ENCODE measurements around the gene SERPINA1. TPM values are rescaled to one million over a fixed set of nuclear protein-coding genes. Genes with fewer than 3 reads are reported as not detected.

The SERPINA1 gene
- total RNA-seq, 1 experiment from 2014 or later: 150 TPM

DNA sequence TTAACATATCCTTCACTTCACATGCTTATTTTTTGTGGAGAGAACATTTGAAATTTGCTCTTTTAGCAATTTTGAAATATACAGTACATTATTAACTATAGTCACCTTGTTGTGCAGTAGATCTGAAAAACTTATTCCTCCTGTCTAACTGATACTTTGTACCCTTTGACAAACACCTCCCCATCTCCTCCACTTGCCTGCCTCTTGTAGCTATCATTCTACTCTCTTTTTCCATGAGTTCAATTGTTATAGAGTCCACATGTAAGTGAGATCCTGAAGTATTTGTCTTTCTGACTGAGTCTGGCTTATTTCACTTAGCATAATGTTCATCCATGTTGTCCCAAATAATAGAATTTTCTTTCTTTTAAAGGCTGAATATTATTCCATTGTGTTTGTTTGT, 55.8 kb downstream of the SERPINA1 start:
- no peaks in the 10 kb centered on the region for H3K36me3 Mint-ChIP-seq (ENCODE audit: insufficient read depth, unreplicated experiment)
- Histone ChIP-seq H3K27me3 (replicated peaks; ENCODE audit: control insufficient read depth, insufficient read depth, low read length) (no peaks in the 10 kb centered on the region), H3K4me3 (ENCODE audit: low read depth, low read length) (no peak overlapping the region), H3K9me3 (no peaks in the 10 kb centered on the region), H3K36me3 (ENCODE audit: control insufficient read depth, insufficient read depth, low read length) (no peaks in the 10 kb centered on the region), H3K4me1 (no peaks in the 10 kb centered on the region)
- no peaks in the 10 kb centered on the region for H3K9me3 Mint-ChIP-seq (ENCODE audit: unreplicated experiment)
- no peaks in the 10 kb centered on the region for H3K4me1 Mint-ChIP-seq (ENCODE audit: low read depth, unreplicated experiment)
- intact Hi-C loops (cut with micrococcal nuclease; ENCODE audit: unreplicated experiment): no loop called here
- no peak for DNase-seq
- no TSS peak for BruUV-seq (replicated peaks)
- ChIA-PET POLR2A (no interaction called here), CTCF (no interaction called here)
- TF ChIP-seq, protein P1, sequence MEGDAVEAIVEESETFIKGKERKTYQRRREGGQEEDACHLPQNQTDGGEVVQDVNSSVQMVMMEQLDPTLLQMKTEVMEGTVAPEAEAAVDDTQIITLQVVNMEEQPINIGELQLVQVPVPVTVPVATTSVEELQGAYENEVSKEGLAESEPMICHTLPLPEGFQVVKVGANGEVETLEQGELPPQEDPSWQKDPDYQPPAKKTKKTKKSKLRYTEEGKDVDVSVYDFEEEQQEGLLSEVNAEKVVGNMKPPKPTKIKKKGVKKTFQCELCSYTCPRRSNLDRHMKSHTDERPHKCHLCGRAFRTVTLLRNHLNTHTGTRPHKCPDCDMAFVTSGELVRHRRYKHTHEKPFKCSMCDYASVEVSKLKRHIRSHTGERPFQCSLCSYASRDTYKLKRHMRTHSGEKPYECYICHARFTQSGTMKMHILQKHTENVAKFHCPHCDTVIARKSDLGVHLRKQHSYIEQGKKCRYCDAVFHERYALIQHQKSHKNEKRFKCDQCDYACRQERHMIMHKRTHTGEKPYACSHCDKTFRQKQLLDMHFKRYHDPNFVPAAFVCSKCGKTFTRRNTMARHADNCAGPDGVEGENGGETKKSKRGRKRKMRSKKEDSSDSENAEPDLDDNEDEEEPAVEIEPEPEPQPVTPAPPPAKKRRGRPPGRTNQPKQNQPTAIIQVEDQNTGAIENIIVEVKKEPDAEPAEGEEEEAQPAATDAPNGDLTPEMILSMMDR (IDR thresholded peaks at IDR 0.05; ENCODE audit: insufficient read depth in 1 of 2, low read depth in 1 of 2, low read length in 1 of 2, severe bottlenecking in 1 of 2, unreplicated experiment in 1 of 2): no peak
- H3K4me3 Mint-ChIP-seq (ENCODE audit: unreplicated experiment): no peak overlapping the region
- H3K27ac Mint-ChIP-seq (ENCODE audit: unreplicated experiment): no peak overlapping the region
- no peaks in the 10 kb centered on the region for H3K27me3 Mint-ChIP-seq (ENCODE audit: insufficient read depth, unreplicated experiment)

DNA sequence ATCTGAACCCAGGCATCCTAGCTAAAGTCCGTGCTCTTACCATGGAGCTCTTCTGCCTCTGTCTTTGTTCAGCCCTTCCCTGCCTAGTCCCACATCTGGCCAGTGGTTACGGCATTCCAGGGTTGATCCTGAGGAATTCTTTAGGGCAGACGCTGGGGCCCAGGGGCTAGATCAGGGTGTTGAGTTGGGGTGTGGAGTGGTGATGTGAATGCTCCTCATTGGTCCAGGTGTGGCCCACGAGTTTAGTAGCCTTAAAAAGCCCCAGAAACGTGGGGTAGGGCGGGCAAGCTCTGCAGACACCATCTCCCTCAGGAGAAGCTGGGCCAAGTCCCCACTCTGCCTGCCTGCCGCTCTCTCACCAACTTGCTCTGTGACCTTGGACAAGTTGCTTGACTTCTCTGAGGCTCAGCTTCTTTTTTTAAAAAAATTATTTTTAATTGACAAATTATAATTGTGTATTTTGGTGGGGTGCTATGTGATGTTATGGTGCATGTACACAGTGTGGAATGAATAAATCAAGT, 56.3 kb downstream of the SERPINA1 start:
- POLR2A ChIA-PET: interaction anchor here (0.6 kb wide), 1 partner anchor 52 kb away, joined by 4 read pairs; no protein-coding TSS in a partner anchor
- intact Hi-C loops (cut with micrococcal nuclease; ENCODE audit: unreplicated experiment): no loop called here
- no peak for DNase-seq
- 0 out of 2 replicates have a peak, but pooled peaks cover 2% of the 10 kb centered on the region for H3K4me1 ChIP-seq
- CTCF ChIA-PET: no interaction called here
- H3K4me3 Mint-ChIP-seq (ENCODE audit: unreplicated experiment): no peak overlapping the region
- no peaks in the 10 kb centered on the region for H3K9me3 Mint-ChIP-seq (ENCODE audit: unreplicated experiment)
- H3K27ac Mint-ChIP-seq (ENCODE audit: unreplicated experiment): no peak overlapping the region
- no peaks in the 10 kb centered on the region for H3K9me3 ChIP-seq
- H3K36me3 ChIP-seq (ENCODE audit: control insufficient read depth, insufficient read depth, low read length): no peaks in the 10 kb centered on the region
- H3K36me3 Mint-ChIP-seq (ENCODE audit: insufficient read depth, unreplicated experiment): no peaks in the 10 kb centered on the region
- no peaks in the 10 kb centered on the region for H3K27me3 ChIP-seq (replicated peaks; ENCODE audit: control insufficient read depth, insufficient read depth, low read length)
- no peaks in the 10 kb centered on the region for H3K27me3 Mint-ChIP-seq (ENCODE audit: insufficient read depth, unreplicated experiment)
- H3K4me3 ChIP-seq (ENCODE audit: low read depth, low read length): no peak overlapping the region
- TF ChIP-seq, protein P1 (IDR thresholded peaks at IDR 0.05; ENCODE audit: insufficient read depth in 1 of 2, low read depth in 1 of 2, low read length in 1 of 2, severe bottlenecking in 1 of 2, unreplicated experiment in 1 of 2): no peak
- BruUV-seq (replicated peaks): no TSS peak
- no peaks in the 10 kb centered on the region for H3K4me1 Mint-ChIP-seq (ENCODE audit: low read depth, unreplicated experiment)

DNA sequence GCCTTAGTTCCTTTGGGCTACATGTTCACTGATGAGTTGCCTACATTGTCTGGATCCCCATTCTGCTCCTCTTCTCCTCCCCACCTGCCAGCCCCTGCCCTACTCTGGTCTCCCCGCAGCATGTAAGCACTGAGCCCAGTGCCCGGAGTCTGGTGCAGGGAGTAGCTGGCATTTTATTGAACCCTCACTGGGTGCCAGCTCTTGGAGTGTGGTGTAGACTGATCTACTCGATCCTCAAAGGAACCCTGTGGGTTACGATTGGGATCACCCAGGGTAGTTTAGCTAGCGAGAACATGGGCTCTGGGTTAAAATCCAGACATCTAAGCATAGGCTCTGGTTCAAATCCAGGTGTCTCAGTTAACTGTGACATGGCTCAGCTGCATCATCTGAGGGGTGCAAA, 56.9 kb downstream of the SERPINA1 start:
- Histone ChIP-seq H3K9me3 (no peaks in the 10 kb centered on the region), H3K36me3 (ENCODE audit: control insufficient read depth, insufficient read depth, low read length) (no peaks in the 10 kb centered on the region), H3K27me3 (replicated peaks; ENCODE audit: control insufficient read depth, insufficient read depth, low read length) (no peaks in the 10 kb centered on the region), H3K4me1 (peaks cover 4% of the 10 kb centered on the region; the same call in 1 of the 2 replicates), H3K4me3 (ENCODE audit: low read depth, low read length) (no peak overlapping the region)
- H3K27ac Mint-ChIP-seq (ENCODE audit: unreplicated experiment): no peak overlapping the region
- no peaks in the 10 kb centered on the region for H3K4me1 Mint-ChIP-seq (ENCODE audit: low read depth, unreplicated experiment)
- no TSS peak for BruUV-seq (replicated peaks)
- CTCF ChIA-PET: no interaction called here
- H3K36me3 Mint-ChIP-seq (ENCODE audit: insufficient read depth, unreplicated experiment): no peaks in the 10 kb centered on the region
- no peaks in the 10 kb centered on the region for H3K9me3 Mint-ChIP-seq (ENCODE audit: unreplicated experiment)
- no peak overlapping the region for H3K4me3 Mint-ChIP-seq (ENCODE audit: unreplicated experiment)
- no peak for DNase-seq
- POLR2A ChIA-PET: no interaction called here
- H3K27me3 Mint-ChIP-seq (ENCODE audit: insufficient read depth, unreplicated experiment): no peaks in the 10 kb centered on the region
- intact Hi-C loops (cut with micrococcal nuclease; ENCODE audit: unreplicated experiment): no loop called here
- TF ChIP-seq, protein P1 (IDR thresholded peaks at IDR 0.05; ENCODE audit: insufficient read depth in 1 of 2, low read depth in 1 of 2, low read length in 1 of 2, severe bottlenecking in 1 of 2, unreplicated experiment in 1 of 2): no peak

Measured in Caco-2 (cell line).